Endothelial cell of umbilical vein (primary cell): ENCODE data around the gene OR6C76. TPM values are rescaled to one million over a fixed set of nuclear protein-coding genes. Genes with fewer than 3 reads are reported as not detected.

Experiments used
- BruUV-seq: library from RNA; stranded (reverse); fragments of 400-500 nt; replicated peaks from 2 replicates; lab custom pipeline; 2021; lab: Mats Ljungman, UMichigan
- CTCF ChIA-PET: fragments of 300-600, 350-600 bp; sonication (Branson Sonifier 250); formaldehyde crosslinking; loops from one replicate; lab custom pipeline; 2021; ENCODE audit warnings: antibody characterized with exemption, inconsistent platforms; lab: Charles Lee
- POLR2A ChIA-PET: fragments of 300-600, 350-600 bp; sonication (Branson Sonifier 250); formaldehyde crosslinking; loops from one replicate; lab custom pipeline; 2021; ENCODE audit warnings: antibody characterized with exemption, inconsistent platforms; lab: Charles Lee
- DNase-seq: peaks from one replicate; pipeline ENCODE4 v3.0.0-alpha.2; 2011; ENCODE audit warnings: low read depth, low spot score
- FAIRE-seq: peaks from 2 replicates; lab custom pipeline; 2011; peaks lifted over from hg19 to GRCh38; lab: Jason Lieb, UNC
- H2AFZ ChIP-seq: 2 replicates; pipeline ENCODE4 v1.6.0; 2012; ENCODE audit warnings: low read depth, low read length, control low read depth, inconsistent platforms
- H3K27ac ChIP-seq: 2 replicates; pipeline ENCODE4 v1.5.1; 2011; ENCODE audit warnings: low read depth, mild to moderate bottlenecking, control low read depth, low read length, moderate library complexity; ENCODE audit not compliant: insufficient read depth
- H3K27me3 ChIP-seq, 2 experiments: 2 replicates each; pipeline versions ENCODE4 v1.6.0 to v1.6.1; 2011; ENCODE audit warnings: low read length in 2 of 2, mixed read lengths in 1 of 2; ENCODE audit not compliant: control insufficient read depth in 2 of 2, insufficient read depth in 2 of 2
- H3K36me3 ChIP-seq, 2 experiments: 2 replicates in 1 of 2; 3 replicates in 1 of 2; pipeline ENCODE4 v1.5.1; 2011; ENCODE audit warnings: low read length in 2 of 2, mild to moderate bottlenecking in 1 of 2, moderate library complexity in 1 of 2; ENCODE audit not compliant: control insufficient read depth in 2 of 2, insufficient read depth in 2 of 2; ENCODE audit errors: extremely low read depth in 1 of 2
- H3K4me1 ChIP-seq: 3 replicates; pipeline ENCODE4 v1.5.1; 2011; ENCODE audit warnings: mild to moderate bottlenecking, low read length; ENCODE audit not compliant: control insufficient read depth, insufficient read depth; ENCODE audit errors: extremely low read depth
- H3K4me2 ChIP-seq: 2 replicates; pipeline ENCODE4 v1.6.1; 2011; ENCODE audit warnings: low read length, control low read depth, mixed read lengths; ENCODE audit not compliant: insufficient read depth
- H3K4me3 ChIP-seq, 3 experiments: fragments of 200-600 bp in 1 of 3; sonication (generic), shearing (Covaris generic) in 1 of 3; replicated peaks in 1 of 3; 2 replicates each; pipeline ENCODE4 v1.5.1; 2011 to 2016; ENCODE audit warnings: control low read depth in 3 of 3, low read length in 3 of 3, mild to moderate bottlenecking in 2 of 3, inconsistent platforms in 1 of 3, low read depth in 1 of 3, moderate library complexity in 1 of 3; ENCODE audit not compliant: insufficient read depth in 1 of 3
- H3K79me2 ChIP-seq: 2 replicates; pipeline ENCODE4 v1.6.0; 2012; ENCODE audit warnings: low read length, inconsistent platforms; ENCODE audit not compliant: control insufficient read depth, insufficient read depth
- H3K9ac ChIP-seq: replicated peaks from 2 replicates; pipeline ENCODE3; 2011; ENCODE audit warnings: low read length, control low read depth; ENCODE audit not compliant: insufficient read depth; ENCODE audit errors: extremely low read depth
- H3K9me1 ChIP-seq: replicated peaks from 3 replicates; pipeline ENCODE4 v1.6.0; 2011; ENCODE audit warnings: mild to moderate bottlenecking, low read length; ENCODE audit not compliant: control insufficient read depth, insufficient read depth; ENCODE audit errors: extremely low read depth
- H3K9me3 ChIP-seq: replicated peaks from 2 replicates; pipeline ENCODE4 v1.5.1; 2012; ENCODE audit warnings: low read length, inconsistent platforms; ENCODE audit not compliant: control insufficient read depth, insufficient read depth
- H4K20me1 ChIP-seq: replicated peaks from 2 replicates; pipeline ENCODE3; 2011; ENCODE audit warnings: mild to moderate bottlenecking, low read length; ENCODE audit not compliant: control insufficient read depth, insufficient read depth; ENCODE audit errors: extremely low read depth
- EZH2 ChIP-seq: IDR thresholded peaks from 2 replicates; pipeline ENCODE4 v1.6.1; 2012; ENCODE audit warnings: borderline replicate concordance, low read depth, mild to moderate bottlenecking, moderate library complexity, low read length, inconsistent platforms; ENCODE audit not compliant: severe bottlenecking
- FOS ChIP-seq: IDR thresholded peaks from 2 replicates; pipeline ENCODE4 v1.6.1; 2011; ENCODE audit warnings: mild to moderate bottlenecking, low read length, moderate library complexity, borderline replicate concordance; ENCODE audit not compliant: insufficient read depth
- GATA2 ChIP-seq: IDR thresholded peaks from 2 replicates; pipeline ENCODE4 v1.7.0; 2011; ENCODE audit warnings: low read depth, mild to moderate bottlenecking, moderate library complexity, mixed read lengths, low read length; ENCODE audit not compliant: insufficient read length, insufficient read depth
- JUN ChIP-seq: IDR thresholded peaks from 2 replicates; pipeline ENCODE4 v1.6.1; 2011; ENCODE audit warnings: borderline replicate concordance, low read depth; ENCODE audit not compliant: insufficient read length, insufficient read depth
- MYC ChIP-seq: IDR thresholded peaks from one replicate; pipeline ENCODE4 v1.6.1; 2011; ENCODE audit warnings: mild to moderate bottlenecking, low read depth, low read length
- POLR2A ChIP-seq: IDR thresholded peaks from 2 replicates; pipeline ENCODE4 v1.6.1; 2012; ENCODE audit warnings: low read depth, mild to moderate bottlenecking, control low read depth, low read length
- POLR2AphosphoS5 ChIP-seq: IDR thresholded peaks from 2 replicates; pipeline ENCODE4 v1.6.1; 2012; ENCODE audit warnings: low read depth, mild to moderate bottlenecking, control low read depth, low read length, moderate library complexity; ENCODE audit not compliant: insufficient read depth
- dilution Hi-C: fragments of 300-500 bp; cut with MboI; formaldehyde crosslinking; loops from one replicate; pipeline ENCODE4 v1.15.0; 2019; ENCODE audit warnings: low sequenced_read_pairs; ENCODE audit not compliant: extremely low pct_ligation_motif_present
- intact Hi-C: fragments of 100-400 bp; cut with micrococcal nuclease; formaldehyde crosslinking; loops from one replicate; pipeline ENCODE4 v1.10.0; 2022
- polyA plus RNA-seq, 4 experiments: library from polyadenylated mRNA; depleted of rRNA in 3 of 4; stranded (reverse) in 3 of 4; unstranded in 1 of 4; fragments of >200 nt; gene quantifications; 2 replicates each; pipeline versions ENCODE4 v1.2.1 to v1.2.3, GENCODE V29; 2011 to 2012; ENCODE audit warnings: missing spikeins in 1 of 4
- total RNA-seq: library from RNA; stranded (reverse); gene quantifications from 2 replicates; pipeline ENCODE4 v1.2.3, GENCODE V29; 2021
- TF ChIP-seq, protein P1 (sequence below), 2 donors: IDR thresholded peaks; 1 replicate in 1 of 2; 2 replicates in 1 of 2; pipeline ENCODE4 v1.5.1; 2011; ENCODE audit warnings: low read length in 2 of 2, mild to moderate bottlenecking in 2 of 2, moderate library complexity in 2 of 2, control low read depth in 1 of 2, inconsistent platforms in 1 of 2, low read depth in 1 of 2; ENCODE audit not compliant: insufficient read depth in 1 of 2; ENCODE audit errors: extremely low read depth in 1 of 2
- TF ChIP-seq, protein P2 (sequence below): IDR thresholded peaks from 2 replicates; pipeline ENCODE4 v1.6.1; 2011; ENCODE audit not compliant: insufficient read depth, insufficient read length

The OR6C76 gene
- total and polyA plus RNA-seq, 2 donors (not counting 3 experiments of a cell fraction or from before 2014, with no cell fraction given) = not detected

DNA sequence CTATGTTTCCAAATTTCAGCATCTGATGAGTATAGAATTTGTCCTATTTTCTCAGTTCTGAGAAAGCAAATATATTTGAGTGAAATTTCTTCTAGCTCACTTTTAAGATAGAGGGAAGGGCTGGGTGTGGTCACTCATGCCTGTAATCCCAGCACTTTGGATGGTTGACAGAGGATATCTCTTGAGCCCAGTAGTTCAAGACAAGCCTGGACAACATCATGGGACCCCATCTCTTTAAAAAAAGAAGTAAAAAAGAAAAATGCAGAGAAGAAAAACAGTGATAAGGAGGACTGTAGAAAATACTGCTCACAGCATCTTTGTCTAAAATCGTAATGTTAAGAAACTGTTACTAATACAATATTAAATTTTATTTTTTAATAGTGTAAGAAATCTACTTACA is 46.2 kb downstream of the OR6C76 start:
- POLR2A ChIA-PET = no interaction called here
- no peak for TF ChIP-seq POLR2AphosphoS5
- TF ChIP-seq FOS = no peak
- no peak for TF ChIP-seq JUN
- TF ChIP-seq EZH2 = no peak
- no peak for TF ChIP-seq MYC
- TF ChIP-seq, protein P1, sequence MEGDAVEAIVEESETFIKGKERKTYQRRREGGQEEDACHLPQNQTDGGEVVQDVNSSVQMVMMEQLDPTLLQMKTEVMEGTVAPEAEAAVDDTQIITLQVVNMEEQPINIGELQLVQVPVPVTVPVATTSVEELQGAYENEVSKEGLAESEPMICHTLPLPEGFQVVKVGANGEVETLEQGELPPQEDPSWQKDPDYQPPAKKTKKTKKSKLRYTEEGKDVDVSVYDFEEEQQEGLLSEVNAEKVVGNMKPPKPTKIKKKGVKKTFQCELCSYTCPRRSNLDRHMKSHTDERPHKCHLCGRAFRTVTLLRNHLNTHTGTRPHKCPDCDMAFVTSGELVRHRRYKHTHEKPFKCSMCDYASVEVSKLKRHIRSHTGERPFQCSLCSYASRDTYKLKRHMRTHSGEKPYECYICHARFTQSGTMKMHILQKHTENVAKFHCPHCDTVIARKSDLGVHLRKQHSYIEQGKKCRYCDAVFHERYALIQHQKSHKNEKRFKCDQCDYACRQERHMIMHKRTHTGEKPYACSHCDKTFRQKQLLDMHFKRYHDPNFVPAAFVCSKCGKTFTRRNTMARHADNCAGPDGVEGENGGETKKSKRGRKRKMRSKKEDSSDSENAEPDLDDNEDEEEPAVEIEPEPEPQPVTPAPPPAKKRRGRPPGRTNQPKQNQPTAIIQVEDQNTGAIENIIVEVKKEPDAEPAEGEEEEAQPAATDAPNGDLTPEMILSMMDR (IDR thresholded peaks at IDR 0.05; ENCODE audit: extremely low read depth in 1 of 2, insufficient read depth in 1 of 2, low read depth in 1 of 2, low read length in 2 of 2) = no peak
- TF ChIP-seq, protein P2, sequence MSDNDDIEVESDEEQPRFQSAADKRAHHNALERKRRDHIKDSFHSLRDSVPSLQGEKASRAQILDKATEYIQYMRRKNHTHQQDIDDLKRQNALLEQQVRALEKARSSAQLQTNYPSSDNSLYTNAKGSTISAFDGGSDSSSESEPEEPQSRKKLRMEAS = no peak
- TF ChIP-seq POLR2A = no peak
- TF ChIP-seq GATA2 = no peak
- Histone ChIP-seq H3K4me3 (no peak overlapping the region), H3K9me3 (no peaks in the 10 kb centered on the region), H3K9me1 (no peaks in the 10 kb centered on the region), H2AFZ (no peak overlapping the region), H3K36me3 (no peaks in the 10 kb centered on the region), H3K27ac (no peak overlapping the region), H3K27me3 (no peaks in the 10 kb centered on the region), H4K20me1 (no peaks in the 10 kb centered on the region), H3K4me2 (no peak overlapping the region), H3K9ac (no peak overlapping the region), H3K79me2 (no peaks in the 10 kb centered on the region), H3K4me1 (no peaks in the 10 kb centered on the region)
- intact Hi-C loops (no loop called here), dilution Hi-C loops (no loop called here)
- CTCF ChIA-PET = no interaction called here
- FAIRE-seq = no peak
- no peak for DNase-seq
- no TSS peak for BruUV-seq

Other genes starting within 250 kb of the OR6C76 start
- gene OR10A7, start 205.2 kb upstream of the OR6C76 start, total RNA-seq = not detected in 2 replicates
- not detected in 2 replicates for gene OR10A7, start 205.2 kb upstream of the OR6C76 start, polyA plus RNA-seq
- gene OR6C74, start 181.6 kb upstream of the OR6C76 start, total RNA-seq = not detected in 2 replicates
- gene OR6C74, start 181.6 kb upstream of the OR6C76 start, polyA plus RNA-seq = not detected in 2 replicates
- not detected in 2 replicates for gene OR6C6, start 129.7 kb upstream of the OR6C76 start, total RNA-seq
- gene OR6C6, start 129.7 kb upstream of the OR6C76 start, polyA plus RNA-seq = not detected in 2 replicates
- gene OR6C1, start 111.9 kb upstream of the OR6C76 start, total RNA-seq = not detected in 2 replicates
- not detected in 2 replicates for gene OR6C1, start 111.9 kb upstream of the OR6C76 start, polyA plus RNA-seq
- gene OR6C3, start 95.5 kb upstream of the OR6C76 start, total RNA-seq = not detected in 2 replicates
- gene OR6C3, start 95.5 kb upstream of the OR6C76 start, polyA plus RNA-seq = not detected in 2 replicates
- not detected in 2 replicates for gene OR6C75, start 63.3 kb upstream of the OR6C76 start, total RNA-seq
- gene OR6C75, start 63.3 kb upstream of the OR6C76 start, polyA plus RNA-seq = not detected in 2 replicates
- gene OR6C65, start 25.7 kb upstream of the OR6C76 start, total RNA-seq = not detected in 2 replicates
- gene OR6C65, start 25.7 kb upstream of the OR6C76 start, polyA plus RNA-seq = not detected in 2 replicates
- gene OR6C2, start 17.8 kb downstream of the OR6C76 start, total RNA-seq = not detected in 2 replicates
- gene OR6C2, start 17.8 kb downstream of the OR6C76 start, polyA plus RNA-seq = not detected in 2 replicates
- gene OR6C70, start 43.9 kb downstream of the OR6C76 start, total RNA-seq = not detected in 2 replicates
- not detected in 2 replicates for gene OR6C70, start 43.9 kb downstream of the OR6C76 start, polyA plus RNA-seq
- not detected in 2 replicates for gene OR6C68, start 66.1 kb downstream of the OR6C76 start, total RNA-seq
- gene OR6C68, start 66.1 kb downstream of the OR6C76 start, polyA plus RNA-seq = not detected in 2 replicates
- not detected in 2 replicates for gene OR6C4, start 123.3 kb downstream of the OR6C76 start, total RNA-seq
- not detected in 2 replicates for gene OR6C4, start 123.3 kb downstream of the OR6C76 start, polyA plus RNA-seq
- gene OR2AP1, start 146.2 kb downstream of the OR6C76 start, total RNA-seq = not detected in 2 replicates
- not detected in 2 replicates for gene OR2AP1, start 146.2 kb downstream of the OR6C76 start, polyA plus RNA-seq
- gene OR10P1, start 210.6 kb downstream of the OR6C76 start, total RNA-seq = not detected in 2 replicates
- not detected in 2 replicates for gene OR10P1, start 210.6 kb downstream of the OR6C76 start, polyA plus RNA-seq